H9 (cell line): ENCODE measurements around the gene ZNF490. TPM values are rescaled to one million over a fixed set of nuclear protein-coding genes. Genes with fewer than 3 reads are reported as not detected.

ENCODE experiments used
- DNase-seq: peaks from one replicate; pipeline ENCODE4 v3.0.0-alpha.2; 2017
- H2AFZ ChIP-seq: one replicate; pipeline ENCODE4 v1.6.1; 2013; ENCODE audit warnings: mild to moderate bottlenecking, low read length, control low read depth, moderate library complexity
- H2AK5ac ChIP-seq: 2 replicates; pipeline ENCODE4 v1.6.1; 2013; ENCODE audit warnings: low read length, control low read depth, mixed read lengths; ENCODE audit not compliant: insufficient read length
- H2BK120ac ChIP-seq: one replicate; pipeline ENCODE4 v1.6.1; 2013; ENCODE audit warnings: low read depth, mild to moderate bottlenecking, low read length, control low read depth, inconsistent platforms; ENCODE audit not compliant: poor library complexity, severe bottlenecking
- H2BK12ac ChIP-seq: 2 replicates; pipeline ENCODE4 v1.6.1; 2013; ENCODE audit warnings: low read length, control low read depth, mixed read lengths, low read depth; ENCODE audit not compliant: insufficient read length
- H2BK15ac ChIP-seq: 2 replicates; pipeline ENCODE4 v1.6.1; 2013; ENCODE audit warnings: low read depth, low read length, control low read depth
- H2BK20ac ChIP-seq: one replicate; pipeline ENCODE4 v1.6.1; 2013; ENCODE audit warnings: low read depth, mild to moderate bottlenecking, low read length, control low read depth, inconsistent platforms; ENCODE audit not compliant: poor library complexity, severe bottlenecking
- H2BK5ac ChIP-seq: 2 replicates; pipeline ENCODE4 v1.6.1; 2013; ENCODE audit warnings: low read length, control low read depth, mixed read lengths; ENCODE audit not compliant: insufficient read length
- H3K14ac ChIP-seq: 2 replicates; pipeline ENCODE4 v1.6.1; 2013; ENCODE audit warnings: low read length, control low read depth; ENCODE audit not compliant: insufficient read depth
- H3K18ac ChIP-seq: 2 replicates; pipeline ENCODE4 v1.6.1; 2013; ENCODE audit warnings: low read depth, mild to moderate bottlenecking, mixed read lengths, low read length, control low read depth; ENCODE audit not compliant: insufficient read length
- H3K23ac ChIP-seq: 2 replicates; pipeline ENCODE4 v1.6.1; 2013; ENCODE audit warnings: low read length, control low read depth, mixed read lengths, low read depth; ENCODE audit not compliant: insufficient read length
- H3K23me2 ChIP-seq: 2 replicates; pipeline ENCODE4 v1.6.1; 2013; ENCODE audit warnings: low read depth, mild to moderate bottlenecking, mixed read lengths, low read length, control low read depth; ENCODE audit not compliant: insufficient read length, poor library complexity, severe bottlenecking
- H3K27ac ChIP-seq: 2 replicates; pipeline ENCODE4 v1.5.1; 2013; ENCODE audit warnings: low read length, control low read depth, mixed read lengths, low read depth; ENCODE audit not compliant: insufficient read length
- H3K27me3 ChIP-seq: 2 replicates; pipeline ENCODE4 v1.6.1; 2013; ENCODE audit warnings: low read length, control low read depth, inconsistent platforms; ENCODE audit not compliant: insufficient read depth
- H3K4ac ChIP-seq: 2 replicates; pipeline ENCODE4 v1.6.1; 2013; ENCODE audit warnings: low read depth, mild to moderate bottlenecking, control low read depth, inconsistent platforms, low read length, moderate library complexity
- H3K4me1 ChIP-seq: 2 replicates; pipeline ENCODE4 v1.6.1; 2013; ENCODE audit warnings: low read length, control low read depth, inconsistent platforms; ENCODE audit not compliant: insufficient read depth
- H3K4me2 ChIP-seq: 2 replicates; pipeline ENCODE4 v1.6.1; 2013; ENCODE audit warnings: low read length, control low read depth, mixed read lengths; ENCODE audit not compliant: insufficient read length, insufficient read depth
- H3K56ac ChIP-seq: 2 replicates; pipeline ENCODE4 v1.6.1; 2013; ENCODE audit warnings: low read depth, mild to moderate bottlenecking, mixed read lengths, low read length, control low read depth; ENCODE audit not compliant: insufficient read length
- H3K79me1 ChIP-seq: 2 replicates; pipeline ENCODE4 v1.6.1; 2013; ENCODE audit warnings: low read depth, mild to moderate bottlenecking, moderate library complexity, low read length, control low read depth, inconsistent platforms; ENCODE audit not compliant: insufficient read depth, poor library complexity, severe bottlenecking
- H3K79me2 ChIP-seq: 2 replicates; pipeline ENCODE4 v1.6.1; 2013; ENCODE audit warnings: low read length, control low read depth, inconsistent platforms; ENCODE audit not compliant: insufficient read depth
- H3K9ac ChIP-seq: 2 replicates; pipeline ENCODE4 v1.6.1; 2013; ENCODE audit warnings: low read length, control low read depth, mixed read lengths; ENCODE audit not compliant: insufficient read length; ENCODE audit errors: extremely low read depth
- H3K9me3 ChIP-seq: one replicate; pipeline ENCODE4 v1.6.1; 2013; ENCODE audit warnings: low read depth, low read length, inconsistent platforms; ENCODE audit not compliant: control insufficient read depth
- H3T11ph ChIP-seq: one replicate; pipeline ENCODE4 v1.6.1; 2013; ENCODE audit warnings: mild to moderate bottlenecking, low read length, control low read depth, inconsistent platforms
- H4K20me1 ChIP-seq: one replicate; pipeline ENCODE4 v1.6.1; 2013; ENCODE audit not compliant: control insufficient read depth, insufficient read length, insufficient read depth
- H4K5ac ChIP-seq: 2 replicates; pipeline ENCODE4 v1.6.1; 2013; ENCODE audit warnings: low read depth, mild to moderate bottlenecking, mixed read lengths, low read length, control low read depth; ENCODE audit not compliant: insufficient read length
- H4K8ac ChIP-seq: replicated peaks from 2 replicates; pipeline ENCODE4 v1.6.1; 2013; ENCODE audit warnings: low read length, control low read depth, mixed read lengths, low read depth; ENCODE audit not compliant: insufficient read length
- H4K91ac ChIP-seq: 2 replicates; pipeline ENCODE4 v1.6.1; 2013; ENCODE audit warnings: low read depth, mild to moderate bottlenecking, moderate library complexity, mixed read lengths, low read length, control low read depth; ENCODE audit not compliant: insufficient read length
- H3K27ac Mint-ChIP-seq, 3 experiments: 2 replicates in 2 of 3; 3 replicates in 1 of 3; pipeline ENCODE4 v1.8.0; 2020 to 2021; ENCODE audit warnings: mixed read lengths in 3 of 3, mild to moderate bottlenecking in 1 of 3, moderate library complexity in 1 of 3
- H3K27me3 Mint-ChIP-seq: 2 replicates; pipeline ENCODE4 v1.8.0; 2021; ENCODE audit warnings: low read depth, mild to moderate bottlenecking, moderate library complexity, mixed read lengths
- H3K36me3 Mint-ChIP-seq, 3 experiments: 2 replicates in 2 of 3; 3 replicates in 1 of 3; pipeline ENCODE4 v1.8.0; 2020 to 2021; ENCODE audit warnings: low read depth in 3 of 3, mixed read lengths in 3 of 3; ENCODE audit not compliant: insufficient read depth in 1 of 3
- H3K4me1 Mint-ChIP-seq, 2 experiments: 2 replicates each; pipeline ENCODE4 v1.8.0; 2020; ENCODE audit warnings: mixed read lengths in 2 of 2
- H3K4me3 Mint-ChIP-seq, 2 experiments: 2 replicates in 1 of 2; 3 replicates in 1 of 2; pipeline ENCODE4 v1.8.0; 2020 to 2021; ENCODE audit warnings: mild to moderate bottlenecking in 2 of 2, mixed read lengths in 2 of 2, moderate library complexity in 1 of 2
- H3K9me3 Mint-ChIP-seq, 2 experiments: 2 replicates in 1 of 2; 3 replicates in 1 of 2; pipeline ENCODE4 v1.8.0; 2020; ENCODE audit warnings: mild to moderate bottlenecking in 2 of 2, mixed read lengths in 2 of 2, moderate library complexity in 1 of 2
- WGBS: extraction: QIAGEN DNeasy Blood & Tissue Kit; methylation state at CpG from one replicate; pipeline ENCODE4 v1.1.7; 2013; ENCODE audit warnings: missing lambda C conversion rate, low lambda C conversion rate, mixed read lengths; ENCODE audit not compliant: insufficient read length; ENCODE audit errors: extremely low coverage; 5-methylcytosine and 5-hydroxymethylcytosine counted together
- total RNA-seq: library from RNA; stranded (reverse); gene quantifications from 2 replicates; pipeline ENCODE4 v1.2.1, GENCODE V29; 2021
- TF ChIP-seq, protein P1 (sequence below): fragments of 200-600 bp; sonication (generic); conservative IDR thresholded peaks from 3 replicates; pipeline ENCODE4 v1.8.0; 2021; ENCODE audit warnings: antibody characterized with exemption, mild to moderate bottlenecking

Gene ZNF490
- total RNA-seq, 1 experiment from 2014 or later: 10.1 TPM

DNA sequence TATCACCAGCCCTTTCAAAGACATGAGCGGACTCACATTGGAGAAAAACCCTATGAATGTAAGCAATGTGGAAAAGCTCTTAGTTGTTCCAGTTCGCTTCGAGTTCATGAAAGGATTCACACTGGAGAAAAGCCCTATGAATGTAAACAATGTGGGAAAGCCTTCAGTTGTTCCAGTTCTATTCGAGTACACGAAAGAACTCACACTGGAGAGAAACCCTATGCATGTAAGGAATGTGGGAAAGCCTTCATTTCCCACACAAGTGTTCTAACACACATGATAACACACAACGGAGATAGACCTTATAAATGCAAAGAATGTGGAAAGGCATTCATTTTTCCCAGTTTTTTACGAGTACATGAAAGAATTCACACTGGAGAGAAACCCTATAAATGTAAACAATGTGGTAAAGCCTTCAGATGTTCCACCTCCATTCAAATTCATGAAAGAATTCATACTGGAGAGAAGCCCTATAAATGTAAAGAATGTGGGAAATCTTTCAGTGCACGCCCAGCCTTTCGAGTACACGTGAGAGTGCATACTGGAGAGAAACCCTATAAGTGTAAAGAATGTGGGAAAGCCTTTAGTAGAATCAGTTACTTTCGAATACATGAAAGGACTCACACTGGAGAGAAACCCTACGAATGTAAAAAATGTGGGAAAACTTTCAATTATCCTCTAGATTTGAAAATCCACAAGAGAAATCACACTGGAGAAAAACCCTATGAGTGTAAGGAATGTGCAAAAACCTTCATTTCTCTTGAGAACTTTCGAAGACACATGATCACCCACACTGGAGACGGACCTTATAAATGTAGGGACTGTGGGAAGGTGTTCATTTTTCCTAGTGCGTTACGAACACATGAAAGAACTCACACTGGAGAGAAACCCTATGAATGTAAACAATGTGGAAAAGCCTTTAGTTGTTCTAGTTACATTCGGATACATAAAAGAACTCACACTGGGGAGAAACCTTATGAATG, 17.7 kb upstream of the ZNF490 start:
- TF ChIP-seq, protein P1, sequence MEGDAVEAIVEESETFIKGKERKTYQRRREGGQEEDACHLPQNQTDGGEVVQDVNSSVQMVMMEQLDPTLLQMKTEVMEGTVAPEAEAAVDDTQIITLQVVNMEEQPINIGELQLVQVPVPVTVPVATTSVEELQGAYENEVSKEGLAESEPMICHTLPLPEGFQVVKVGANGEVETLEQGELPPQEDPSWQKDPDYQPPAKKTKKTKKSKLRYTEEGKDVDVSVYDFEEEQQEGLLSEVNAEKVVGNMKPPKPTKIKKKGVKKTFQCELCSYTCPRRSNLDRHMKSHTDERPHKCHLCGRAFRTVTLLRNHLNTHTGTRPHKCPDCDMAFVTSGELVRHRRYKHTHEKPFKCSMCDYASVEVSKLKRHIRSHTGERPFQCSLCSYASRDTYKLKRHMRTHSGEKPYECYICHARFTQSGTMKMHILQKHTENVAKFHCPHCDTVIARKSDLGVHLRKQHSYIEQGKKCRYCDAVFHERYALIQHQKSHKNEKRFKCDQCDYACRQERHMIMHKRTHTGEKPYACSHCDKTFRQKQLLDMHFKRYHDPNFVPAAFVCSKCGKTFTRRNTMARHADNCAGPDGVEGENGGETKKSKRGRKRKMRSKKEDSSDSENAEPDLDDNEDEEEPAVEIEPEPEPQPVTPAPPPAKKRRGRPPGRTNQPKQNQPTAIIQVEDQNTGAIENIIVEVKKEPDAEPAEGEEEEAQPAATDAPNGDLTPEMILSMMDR: no peak
- H3K9me3 Mint-ChIP-seq: peaks cover 54 to 56% of the 10 kb centered on the region in 2 experiments
- Histone ChIP-seq H2BK15ac (no peak overlapping the region), H4K91ac (no peak overlapping the region), H3K23me2 (no peaks in the 10 kb centered on the region), H2BK20ac (no peak overlapping the region), H3T11ph (no peak overlapping the region), H3K18ac (no peak overlapping the region), H3K9me3 (peaks cover 38% of the 10 kb centered on the region), H3K79me1 (no peaks in the 10 kb centered on the region), H3K56ac (no peak overlapping the region), H3K14ac (no peak overlapping the region), H3K79me2 (no peaks in the 10 kb centered on the region), H2AFZ (no peak overlapping the region), H4K8ac (no peak overlapping the region), H2BK120ac (no peak overlapping the region), H3K4me2 (no peak overlapping the region), H3K4me1 (no peaks in the 10 kb centered on the region), H2BK5ac (no peak overlapping the region), H4K20me1 (no peaks in the 10 kb centered on the region), H3K27me3 (no peaks in the 10 kb centered on the region), H3K9ac (no peak overlapping the region), H3K23ac (no peak overlapping the region), H2AK5ac (no peak overlapping the region), H3K27ac (no peak overlapping the region), H2BK12ac (no peak overlapping the region), H4K5ac (no peak overlapping the region), H3K4ac (no peak overlapping the region)
- H3K4me3 Mint-ChIP-seq: no peak overlapping the region
- H3K36me3 Mint-ChIP-seq: peaks cover 72 to 84% (median 72%) of the 10 kb centered on the region in 3 experiments
- DNase-seq: no peak
- WGBS: no CpG with 5 or more reads among the region's 17 CpGs
- H3K4me1 Mint-ChIP-seq: no peaks in the 10 kb centered on the region
- no peak overlapping the region for H3K27ac Mint-ChIP-seq
- H3K27me3 Mint-ChIP-seq: no peaks in the 10 kb centered on the region; the same call in 1 of the 2 replicates
